Measurements from ENCODE around the gene MAP3K13.

- TF ChIP-seq EZH2 (IDR thresholded peaks at IDR 0.05; ENCODE audit: low read length, unreplicated experiment): no peak
- no peak for TF ChIP-seq CTCF (conservative IDR thresholded peaks at IDR 0.05; ENCODE audit: low read depth, low read length)
- TF ChIP-seq EZH2phosphoT487 (IDR thresholded peaks at IDR 0.05; ENCODE audit: borderline replicate concordance, low read length): no peak
These were observed 18.6 kb downstream of the MAP3K13 start for GRCh38 chr3:185381320-185382058.
